Measurements from ENCODE around the gene GPR84. TPM values are rescaled to one million over a fixed set of nuclear protein-coding genes. Genes with fewer than 3 reads are reported as not detected.

GPR84 gene
- total and polyA plus RNA-seq, 10 of the 15 experiments (the other 5 are each of a cell fraction or from before 2014, with no cell fraction given), result 0.37 to 4.7 (median 2.6) TPM

DNA sequence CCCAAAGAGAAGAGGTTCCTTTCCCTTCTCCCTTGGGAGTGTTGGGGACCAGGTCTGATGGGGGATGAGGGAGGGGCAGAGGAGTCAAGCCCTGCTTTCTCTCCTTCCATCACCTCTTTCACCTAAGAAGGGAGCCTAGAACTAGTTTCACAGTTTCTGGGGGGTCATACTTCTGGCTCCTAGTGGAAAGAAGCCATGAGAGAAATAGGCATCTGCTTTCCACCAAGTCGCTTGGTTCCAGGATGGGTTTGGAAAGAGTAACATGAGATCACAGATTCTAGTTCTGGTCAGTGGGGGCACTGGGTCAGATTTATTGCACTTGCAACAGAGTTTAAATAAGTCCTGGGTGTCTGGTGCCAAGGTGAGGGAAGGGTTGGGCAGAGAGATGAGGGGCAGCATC is 30.7 kb upstream of the GPR84 start (continued):
- TF ChIP-seq, protein P1, sequence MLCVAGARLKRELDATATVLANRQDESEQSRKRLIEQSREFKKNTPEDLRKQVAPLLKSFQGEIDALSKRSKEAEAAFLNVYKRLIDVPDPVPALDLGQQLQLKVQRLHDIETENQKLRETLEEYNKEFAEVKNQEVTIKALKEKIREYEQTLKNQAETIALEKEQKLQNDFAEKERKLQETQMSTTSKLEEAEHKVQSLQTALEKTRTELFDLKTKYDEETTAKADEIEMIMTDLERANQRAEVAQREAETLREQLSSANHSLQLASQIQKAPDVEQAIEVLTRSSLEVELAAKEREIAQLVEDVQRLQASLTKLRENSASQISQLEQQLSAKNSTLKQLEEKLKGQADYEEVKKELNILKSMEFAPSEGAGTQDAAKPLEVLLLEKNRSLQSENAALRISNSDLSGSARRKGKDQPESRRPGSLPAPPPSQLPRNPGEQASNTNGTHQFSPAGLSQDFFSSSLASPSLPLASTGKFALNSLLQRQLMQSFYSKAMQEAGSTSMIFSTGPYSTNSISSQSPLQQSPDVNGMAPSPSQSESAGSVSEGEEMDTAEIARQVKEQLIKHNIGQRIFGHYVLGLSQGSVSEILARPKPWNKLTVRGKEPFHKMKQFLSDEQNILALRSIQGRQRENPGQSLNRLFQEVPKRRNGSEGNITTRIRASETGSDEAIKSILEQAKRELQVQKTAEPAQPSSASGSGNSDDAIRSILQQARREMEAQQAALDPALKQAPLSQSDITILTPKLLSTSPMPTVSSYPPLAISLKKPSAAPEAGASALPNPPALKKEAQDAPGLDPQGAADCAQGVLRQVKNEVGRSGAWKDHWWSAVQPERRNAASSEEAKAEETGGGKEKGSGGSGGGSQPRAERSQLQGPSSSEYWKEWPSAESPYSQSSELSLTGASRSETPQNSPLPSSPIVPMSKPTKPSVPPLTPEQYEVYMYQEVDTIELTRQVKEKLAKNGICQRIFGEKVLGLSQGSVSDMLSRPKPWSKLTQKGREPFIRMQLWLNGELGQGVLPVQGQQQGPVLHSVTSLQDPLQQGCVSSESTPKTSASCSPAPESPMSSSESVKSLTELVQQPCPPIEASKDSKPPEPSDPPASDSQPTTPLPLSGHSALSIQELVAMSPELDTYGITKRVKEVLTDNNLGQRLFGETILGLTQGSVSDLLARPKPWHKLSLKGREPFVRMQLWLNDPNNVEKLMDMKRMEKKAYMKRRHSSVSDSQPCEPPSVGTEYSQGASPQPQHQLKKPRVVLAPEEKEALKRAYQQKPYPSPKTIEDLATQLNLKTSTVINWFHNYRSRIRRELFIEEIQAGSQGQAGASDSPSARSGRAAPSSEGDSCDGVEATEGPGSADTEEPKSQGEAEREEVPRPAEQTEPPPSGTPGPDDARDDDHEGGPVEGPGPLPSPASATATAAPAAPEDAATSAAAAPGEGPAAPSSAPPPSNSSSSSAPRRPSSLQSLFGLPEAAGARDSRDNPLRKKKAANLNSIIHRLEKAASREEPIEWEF (IDR thresholded peaks at IDR 0.05; ENCODE audit: insufficient replicate concordance, low read depth, low read length), result no peak
- TF ChIP-seq CHD4 (IDR thresholded peaks at IDR 0.05) (no peak), MYB (IDR thresholded peaks at IDR 0.05; ENCODE audit: borderline replicate concordance, low read depth, low read length) (no peak)

DNA sequence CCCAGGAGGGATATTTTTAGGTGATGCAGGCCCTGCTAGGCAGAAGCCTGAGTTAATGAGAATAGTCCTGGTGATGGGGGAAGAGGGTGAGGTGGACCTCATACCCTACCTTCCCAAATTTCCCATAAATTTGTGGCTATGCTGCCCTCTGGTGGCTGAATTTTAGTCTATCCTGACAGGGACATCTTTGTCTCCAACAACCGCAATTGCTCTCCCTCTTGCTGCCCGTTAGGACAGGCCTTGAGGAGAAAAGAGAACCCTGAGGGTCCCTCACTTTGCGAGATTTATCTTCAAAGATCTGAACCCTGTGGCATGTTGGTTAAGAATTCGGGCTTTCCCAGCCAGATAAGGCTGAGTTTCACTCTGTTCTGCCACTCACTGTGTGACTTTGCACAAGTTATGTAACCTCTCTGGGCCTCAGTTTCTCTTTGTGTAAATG is 30.0 kb upstream of the GPR84 start:
- SMC1A ChIA-PET (ENCODE audit: uncharacterized antibody, unreplicated experiment), result interaction anchor here (0.9 to 2.6 kb wide), 5 partner anchors 9 to 69 kb away, joined by 3 to 17 read pairs (median 4); partner anchors contain the start of gene ZNF385A
- Histone ChIP-seq H3K27me3 (replicated peaks in 1 of 2; ENCODE audit: control insufficient read depth in 2 of 2, insufficient read depth in 2 of 2, low read length in 1 of 2) (no peaks in the 10 kb centered on the region), H3K4me3 (no peak overlapping the region), H3K4me2 (ENCODE audit: control insufficient read depth, insufficient read depth) (no peak overlapping the region), H3K27ac (ENCODE audit: control insufficient read depth, insufficient read depth) (no peak overlapping the region), H3K9ac (ENCODE audit: control insufficient read depth, insufficient read depth, low read length) (no peak overlapping the region), H2AFZ (ENCODE audit: control insufficient read depth, low read depth, low read length) (no peak overlapping the region), H3K4me1 (ENCODE audit: control insufficient read depth, insufficient read depth, low read length) (no peaks in the 10 kb centered on the region), H3K79me2 (ENCODE audit: control insufficient read depth, insufficient read depth, low read length) (no peaks in the 10 kb centered on the region), H3K9me3 (replicated peaks; ENCODE audit: control insufficient read depth, insufficient read depth, low read length) (no peaks in the 10 kb centered on the region), H3K36me3 (ENCODE audit: control insufficient read depth in 2 of 2, insufficient read depth in 2 of 2, low read length in 1 of 2) (no peaks in the 10 kb centered on the region), H4K20me1 (ENCODE audit: control insufficient read depth, insufficient read depth) (no peaks in the 10 kb centered on the region)
- 4% methylated on average over 4 of the region's 4 CpGs for WGBS (ENCODE audit: insufficient coverage, insufficient replicate concordance, low lambda C conversion rate, missing lambda C conversion rate)
- ATAC-seq (peak; percentile 57), DNase-seq (ENCODE audit: low read depth, low spot score) (no peak), FAIRE-seq (peak; percentile 13)
- CTCF ChIA-PET, result interaction anchor here (1.0 to 4.1 kb wide), 13 partner anchors 7 to 149 kb away, joined by 3 to 58 read pairs (median 4); partner anchors contain the start of gene ZNF385A
- intact Hi-C loops (cut with micrococcal nuclease; ENCODE audit: unreplicated experiment) (loop anchor here (1.0 kb wide), 1 partner anchor 45 kb away; no protein-coding TSS in a partner anchor), in situ Hi-C loops (cut with MboI) (no loop called here)
- RAD21 ChIA-PET (ENCODE audit: unreplicated experiment), result interaction anchor here (1.4 to 2.0 kb wide), 3 partner anchors 12 to 45 kb away, joined by 3 to 5 read pairs (median 4); no protein-coding TSS in a partner anchor
- BruUV-seq (replicated peaks), result no TSS peak
- POLR2A ChIA-PET, result interaction anchor here (0.6 to 0.7 kb wide), 2 partner anchors 30 to 72 kb away, joined by 3 to 4 read pairs; no protein-coding TSS in a partner anchor
- TF ChIP-seq, protein P2, sequence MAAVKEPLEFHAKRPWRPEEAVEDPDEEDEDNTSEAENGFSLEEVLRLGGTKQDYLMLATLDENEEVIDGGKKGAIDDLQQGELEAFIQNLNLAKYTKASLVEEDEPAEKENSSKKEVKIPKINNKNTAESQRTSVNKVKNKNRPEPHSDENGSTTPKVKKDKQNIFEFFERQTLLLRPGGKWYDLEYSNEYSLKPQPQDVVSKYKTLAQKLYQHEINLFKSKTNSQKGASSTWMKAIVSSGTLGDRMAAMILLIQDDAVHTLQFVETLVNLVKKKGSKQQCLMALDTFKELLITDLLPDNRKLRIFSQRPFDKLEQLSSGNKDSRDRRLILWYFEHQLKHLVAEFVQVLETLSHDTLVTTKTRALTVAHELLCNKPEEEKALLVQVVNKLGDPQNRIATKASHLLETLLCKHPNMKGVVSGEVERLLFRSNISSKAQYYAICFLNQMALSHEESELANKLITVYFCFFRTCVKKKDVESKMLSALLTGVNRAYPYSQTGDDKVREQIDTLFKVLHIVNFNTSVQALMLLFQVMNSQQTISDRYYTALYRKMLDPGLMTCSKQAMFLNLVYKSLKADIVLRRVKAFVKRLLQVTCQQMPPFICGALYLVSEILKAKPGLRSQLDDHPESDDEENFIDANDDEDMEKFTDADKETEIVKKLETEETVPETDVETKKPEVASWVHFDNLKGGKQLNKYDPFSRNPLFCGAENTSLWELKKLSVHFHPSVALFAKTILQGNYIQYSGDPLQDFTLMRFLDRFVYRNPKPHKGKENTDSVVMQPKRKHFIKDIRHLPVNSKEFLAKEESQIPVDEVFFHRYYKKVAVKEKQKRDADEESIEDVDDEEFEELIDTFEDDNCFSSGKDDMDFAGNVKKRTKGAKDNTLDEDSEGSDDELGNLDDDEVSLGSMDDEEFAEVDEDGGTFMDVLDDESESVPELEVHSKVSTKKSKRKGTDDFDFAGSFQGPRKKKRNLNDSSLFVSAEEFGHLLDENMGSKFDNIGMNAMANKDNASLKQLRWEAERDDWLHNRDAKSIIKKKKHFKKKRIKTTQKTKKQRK (IDR thresholded peaks at IDR 0.05; ENCODE audit: low read depth, low read length), result no peak
- TF ChIP-seq, protein P3, sequence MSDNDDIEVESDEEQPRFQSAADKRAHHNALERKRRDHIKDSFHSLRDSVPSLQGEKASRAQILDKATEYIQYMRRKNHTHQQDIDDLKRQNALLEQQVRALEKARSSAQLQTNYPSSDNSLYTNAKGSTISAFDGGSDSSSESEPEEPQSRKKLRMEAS (IDR thresholded peaks at IDR 0.05; ENCODE audit: low read depth, low read length), result no peak
- no peak for TF ChIP-seq CBX5 (IDR thresholded peaks at IDR 0.05; ENCODE audit: low read depth)
- TF ChIP-seq, protein P4, sequence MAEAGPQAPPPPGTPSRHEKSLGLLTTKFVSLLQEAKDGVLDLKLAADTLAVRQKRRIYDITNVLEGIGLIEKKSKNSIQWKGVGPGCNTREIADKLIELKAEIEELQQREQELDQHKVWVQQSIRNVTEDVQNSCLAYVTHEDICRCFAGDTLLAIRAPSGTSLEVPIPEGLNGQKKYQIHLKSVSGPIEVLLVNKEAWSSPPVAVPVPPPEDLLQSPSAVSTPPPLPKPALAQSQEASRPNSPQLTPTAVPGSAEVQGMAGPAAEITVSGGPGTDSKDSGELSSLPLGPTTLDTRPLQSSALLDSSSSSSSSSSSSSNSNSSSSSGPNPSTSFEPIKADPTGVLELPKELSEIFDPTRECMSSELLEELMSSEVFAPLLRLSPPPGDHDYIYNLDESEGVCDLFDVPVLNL (IDR thresholded peaks at IDR 0.05; ENCODE audit: low read depth, low read length), result no peak
- TF ChIP-seq RAD21 (IDR thresholded peaks at IDR 0.05; ENCODE audit: insufficient read depth, low read depth, low read length), result peak; percentile 47
- TF ChIP-seq SRF (IDR thresholded peaks at IDR 0.05; ENCODE audit: low read depth in 2 of 2, low read length in 2 of 2), result no peak
- no peak for TF ChIP-seq CBX3 (IDR thresholded peaks at IDR 0.05; ENCODE audit: borderline replicate concordance, low read depth)
- no peak for TF ChIP-seq PAX8 (IDR thresholded peaks at IDR 0.05)
- TF ChIP-seq IRF4 (IDR thresholded peaks at IDR 0.05; ENCODE audit: low read depth, low read length), result no peak
- TF ChIP-seq STAT3 (IDR thresholded peaks at IDR 0.05; ENCODE audit: low read depth, low read length), result no peak

All from GM12878 (cell line).